ENCODE data around the gene PLA2G2C. TPM values are rescaled to one million over a fixed set of nuclear protein-coding genes. Genes with fewer than 3 reads are reported as not detected.

The PLA2G2C gene
- total RNA-seq, 2 experiments from 2014 or later, result 0.29 to 0.59 TPM

DNA sequence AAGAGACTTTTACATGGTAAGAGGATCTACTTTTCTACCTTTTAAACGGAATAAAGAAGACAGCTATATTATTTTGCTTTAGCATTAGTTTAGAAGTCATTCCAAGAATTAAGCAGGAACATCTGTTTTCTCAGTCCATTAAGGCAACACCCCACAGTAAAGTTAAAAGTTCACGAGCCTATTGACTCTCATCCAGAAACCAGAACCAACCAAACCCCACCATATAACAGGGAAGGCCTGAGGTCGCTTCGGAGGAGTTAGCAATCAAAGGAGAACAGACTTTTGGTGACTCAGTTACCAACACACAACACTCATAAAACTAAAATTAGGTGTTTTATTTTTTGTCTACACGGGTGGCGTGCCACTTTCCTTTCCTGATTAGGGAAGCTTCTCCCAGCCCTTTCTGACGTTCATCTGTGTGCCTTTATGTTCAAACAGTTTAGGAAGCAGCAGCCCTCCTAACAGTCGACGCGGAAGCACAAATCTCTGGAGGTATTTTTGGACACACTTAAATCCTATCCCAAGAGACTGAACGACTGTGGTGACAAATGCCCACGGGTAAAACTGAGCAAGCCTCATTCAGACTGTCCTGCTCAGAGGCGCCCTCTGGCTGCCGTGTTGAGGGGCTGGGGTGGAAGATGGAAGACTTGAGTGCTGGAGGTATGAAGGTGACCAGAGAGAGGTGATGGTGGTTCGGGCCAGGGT lies 8.6 kb upstream of the PLA2G2C start:
- H3K27ac Mint-ChIP-seq, result no peak overlapping the region
- TF ChIP-seq, protein P1, sequence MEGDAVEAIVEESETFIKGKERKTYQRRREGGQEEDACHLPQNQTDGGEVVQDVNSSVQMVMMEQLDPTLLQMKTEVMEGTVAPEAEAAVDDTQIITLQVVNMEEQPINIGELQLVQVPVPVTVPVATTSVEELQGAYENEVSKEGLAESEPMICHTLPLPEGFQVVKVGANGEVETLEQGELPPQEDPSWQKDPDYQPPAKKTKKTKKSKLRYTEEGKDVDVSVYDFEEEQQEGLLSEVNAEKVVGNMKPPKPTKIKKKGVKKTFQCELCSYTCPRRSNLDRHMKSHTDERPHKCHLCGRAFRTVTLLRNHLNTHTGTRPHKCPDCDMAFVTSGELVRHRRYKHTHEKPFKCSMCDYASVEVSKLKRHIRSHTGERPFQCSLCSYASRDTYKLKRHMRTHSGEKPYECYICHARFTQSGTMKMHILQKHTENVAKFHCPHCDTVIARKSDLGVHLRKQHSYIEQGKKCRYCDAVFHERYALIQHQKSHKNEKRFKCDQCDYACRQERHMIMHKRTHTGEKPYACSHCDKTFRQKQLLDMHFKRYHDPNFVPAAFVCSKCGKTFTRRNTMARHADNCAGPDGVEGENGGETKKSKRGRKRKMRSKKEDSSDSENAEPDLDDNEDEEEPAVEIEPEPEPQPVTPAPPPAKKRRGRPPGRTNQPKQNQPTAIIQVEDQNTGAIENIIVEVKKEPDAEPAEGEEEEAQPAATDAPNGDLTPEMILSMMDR (IDR thresholded peaks at IDR 0.05), result peak; percentile 93
- CTCF ChIA-PET, result interaction anchor here (0.7 to 5.4 kb wide), 23 partner anchors 11 to 305 kb away, joined by 3 to 57 read pairs (median 5); no protein-coding TSS in a partner anchor
- H3K4me1 Mint-ChIP-seq (ENCODE audit: low read depth), result peaks cover 4% of the 10 kb centered on the region
- no peaks in the 10 kb centered on the region for H3K9me3 Mint-ChIP-seq
- H3K27me3 Mint-ChIP-seq, result peaks cover 38% of the 10 kb centered on the region
- no peak overlapping the region for H3K4me3 Mint-ChIP-seq
- ATAC-seq (peak; percentile 89), DNase-seq (peak; percentile 83)
- intact Hi-C loops (cut with micrococcal nuclease), result loop anchor here (5.0 kb wide), 1 partner anchor 33 kb away; no protein-coding TSS in a partner anchor
- POLR2A ChIA-PET, result interaction anchor here (0.6 to 1.1 kb wide), 2 partner anchors 41 to 103 kb away, joined by 3 read pairs; no protein-coding TSS in a partner anchor
- no peaks in the 10 kb centered on the region for H3K36me3 Mint-ChIP-seq (ENCODE audit: low read depth)

DNA sequence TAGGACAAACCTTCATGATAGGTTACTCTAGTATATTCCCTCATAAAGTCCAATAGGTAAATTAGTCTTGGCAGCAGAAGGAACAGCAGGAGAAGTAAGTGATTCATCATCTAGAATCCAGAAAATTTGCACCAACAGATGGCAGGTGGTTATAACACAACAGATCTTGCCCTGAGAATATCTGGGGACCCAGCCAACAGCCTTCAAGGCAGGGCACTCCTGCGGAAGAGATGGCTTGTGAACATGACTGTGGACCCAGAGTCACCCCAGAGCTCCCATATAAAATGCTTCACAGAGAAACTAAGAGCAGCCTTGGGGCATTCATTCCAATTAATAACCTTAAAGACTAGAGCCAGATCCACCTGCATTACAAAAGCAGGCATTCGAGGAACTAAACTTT lies 7.9 kb upstream of the PLA2G2C start:
- Mint-ChIP-seq H3K27me3 (peaks cover 38% of the 10 kb centered on the region), H3K27ac (no peak overlapping the region), H3K36me3 (ENCODE audit: low read depth) (no peaks in the 10 kb centered on the region), H3K9me3 (no peaks in the 10 kb centered on the region), H3K4me3 (no peak overlapping the region), H3K4me1 (ENCODE audit: low read depth) (peaks cover 4% of the 10 kb centered on the region)
- ChIA-PET CTCF (interaction anchor here (1.0 to 5.4 kb wide), 14 partner anchors 11 to 300 kb away, joined by 3 to 57 read pairs (median 17); no protein-coding TSS in a partner anchor), POLR2A (interaction anchor here (0.9 to 1.1 kb wide), 3 partner anchors 12 to 276 kb away, joined by 3 read pairs; no protein-coding TSS in a partner anchor)
- ATAC-seq (no peak), DNase-seq (no peak)
- intact Hi-C loops (cut with micrococcal nuclease), result no loop called here
- TF ChIP-seq, protein P1 (IDR thresholded peaks at IDR 0.05), result no peak

DNA sequence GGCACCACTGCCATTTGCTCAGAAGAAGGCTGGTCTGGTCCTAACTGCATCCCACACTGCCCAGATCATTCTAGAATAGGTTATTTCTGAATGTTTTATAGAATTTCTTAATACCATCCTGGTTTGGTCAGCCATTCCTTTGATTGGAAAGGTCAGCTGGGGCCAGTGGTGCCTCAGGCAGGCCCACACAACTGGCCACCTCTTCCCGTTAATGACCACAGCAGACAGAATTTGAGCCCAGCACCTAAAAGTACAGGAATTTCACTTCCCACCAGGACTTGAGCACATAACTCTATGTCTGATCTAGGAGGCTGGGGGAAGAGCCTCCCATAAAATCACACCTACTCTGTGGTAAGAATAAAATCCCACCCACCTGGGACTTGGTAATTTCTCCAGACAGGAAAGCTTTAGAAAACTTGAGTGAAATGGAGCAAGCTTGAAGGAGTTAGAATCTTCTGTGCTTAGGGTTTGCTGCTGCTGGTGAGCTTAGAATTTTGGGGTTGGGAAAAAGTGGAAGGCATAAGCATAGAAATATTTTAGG lies 6.6 kb upstream of the PLA2G2C start:
- ChIA-PET CTCF (interaction anchor here (0.7 to 5.4 kb wide), 9 partner anchors 12 to 310 kb away, joined by 3 to 57 read pairs (median 3); partner anchors contain the start of gene OTUD3), POLR2A (no interaction called here)
- Mint-ChIP-seq H3K4me1 (ENCODE audit: low read depth) (peaks cover 11% of the 10 kb centered on the region), H3K27me3 (peaks cover 42% of the 10 kb centered on the region), H3K9me3 (no peaks in the 10 kb centered on the region), H3K4me3 (no peak overlapping the region), H3K36me3 (ENCODE audit: low read depth) (no peaks in the 10 kb centered on the region), H3K27ac (no peak overlapping the region)
- no peak for ATAC-seq
- intact Hi-C loops (cut with micrococcal nuclease), result no loop called here
- no peak for DNase-seq
- TF ChIP-seq, protein P1 (IDR thresholded peaks at IDR 0.05), result no peak

DNA sequence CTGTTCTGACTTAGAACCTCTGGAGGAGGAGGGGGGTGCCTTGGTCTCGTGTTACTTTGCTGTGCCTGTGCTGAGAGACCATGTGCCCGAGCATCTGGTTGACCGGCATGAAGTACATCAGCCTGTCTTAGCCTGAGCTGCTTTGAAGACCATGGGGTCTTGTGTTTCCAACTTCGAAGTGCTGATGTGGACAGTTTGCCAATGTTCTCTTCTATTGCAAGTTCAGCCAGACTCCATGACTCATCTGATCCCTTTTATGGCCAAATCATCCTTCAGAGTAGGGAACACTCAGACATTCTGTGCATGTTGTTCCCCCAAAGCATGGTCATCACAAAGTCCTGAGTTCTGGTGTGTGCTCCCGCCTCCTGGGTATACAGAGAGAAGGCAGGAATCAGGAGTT lies 6.0 kb upstream of the PLA2G2C start:
- CTCF ChIA-PET, result interaction anchor here (1.5 to 5.4 kb wide), 2 partner anchors 20 to 40 kb away, joined by 6 to 46 read pairs; no protein-coding TSS in a partner anchor
- Mint-ChIP-seq H3K4me1 (ENCODE audit: low read depth) (peaks cover 17% of the 10 kb centered on the region), H3K27me3 (peaks cover 41% of the 10 kb centered on the region), H3K36me3 (ENCODE audit: low read depth) (no peaks in the 10 kb centered on the region), H3K9me3 (no peaks in the 10 kb centered on the region), H3K4me3 (no peak overlapping the region), H3K27ac (no peak overlapping the region)
- TF ChIP-seq, protein P1 (IDR thresholded peaks at IDR 0.05), result no peak
- POLR2A ChIA-PET, result no interaction called here
- DNase-seq, result no peak
- ATAC-seq, result no peak
- intact Hi-C loops (cut with micrococcal nuclease), result no loop called here
